NCI-H1092 (cell line): ENCODE results near the gene COL5A1.
"Not testable (repeated sequence)": the region's sequence is repeated elsewhere in the genome, so short reads cannot be mapped to it uniquely, and the experiment has no call there.

ENCODE experiments used
- DNase-seq: peaks from one replicate; lab custom pipeline; 2025; lab: John Stamatoyannopoulos, UW

Gene COL5A1

GRCh38 chr9:134676886-134677285, 35.3 kb downstream of the COL5A1 start:
- no peak for DNase-seq

- no peak for DNase-seq
These were observed 36.1 kb downstream of the COL5A1 start for GRCh38 chr9:134677743-134678142.

GRCh38 chr9:134678206-134678605, 36.6 kb downstream of the COL5A1 start:
- no peak for DNase-seq

- no peak for DNase-seq
These were observed 37.3 kb downstream of the COL5A1 start for GRCh38 chr9:134678666-134679443.

GRCh38 chr9:134679616-134680392, 38.2 kb downstream of the COL5A1 start:
- no peak for DNase-seq

GRCh38 chr9:134680393-134681060, 38.9 kb downstream of the COL5A1 start:
- DNase-seq = no peak

GRCh38 chr9:134681061-134681661, 39.6 kb downstream of the COL5A1 start:
- DNase-seq = no peak

- no peak for DNase-seq
These were observed 40.4 kb downstream of the COL5A1 start for GRCh38 chr9:134682026-134682425.

- DNase-seq = no peak
These were observed 41.2 kb downstream of the COL5A1 start for GRCh38 chr9:134682651-134683364.

- DNase-seq = no peak
These were observed 42.2 kb downstream of the COL5A1 start for GRCh38 chr9:134683714-134684374.

GRCh38 chr9:134684375-134684723, 42.7 kb downstream of the COL5A1 start:
- no peak for DNase-seq

GRCh38 chr9:134684941-134685340, 43.3 kb downstream of the COL5A1 start:
- not testable (repeated sequence) for DNase-seq

- DNase-seq = no peak
These were observed 44.2 kb downstream of the COL5A1 start for GRCh38 chr9:134685784-134686183.

GRCh38 chr9:134686896-134687295, 45.3 kb downstream of the COL5A1 start:
- DNase-seq = no peak

GRCh38 chr9:134687556-134687955, 46.0 kb downstream of the COL5A1 start:
- DNase-seq = no peak

GRCh38 chr9:134688231-134688630, 46.6 kb downstream of the COL5A1 start:
- DNase-seq = no peak

GRCh38 chr9:134688661-134689320, 47.2 kb downstream of the COL5A1 start:
- DNase-seq = no peak

- no peak for DNase-seq
These were observed 47.9 kb downstream of the COL5A1 start for GRCh38 chr9:134689321-134690181.

- no peak for DNase-seq
These were observed 48.7 kb downstream of the COL5A1 start for GRCh38 chr9:134690301-134690751.
